Karpas-422 (cell line): ENCODE data around the gene MAX. TPM values are rescaled to one million over a fixed set of nuclear protein-coding genes. Genes with fewer than 3 reads are reported as not detected.

Experiments
- small RNA-seq: library from RNA; depleted of rRNA; stranded (forward); fragments of <200 nt; gene quantifications from one replicate; pipeline ENCODE3, GENCODE V24; 2014
- total RNA-seq: library from RNA; depleted of rRNA; stranded (reverse); fragments of >200 nt; shearing (Covaris generic); gene quantifications from 2 replicates; pipeline ENCODE4 v1.2.3, GENCODE V29; 2014; ENCODE audit warnings: low replicate concordance; rRNA removed

The MAX gene
- total RNA-seq, 1 experiment from 2014 or later = 124 TPM

Small RNA genes within 50 kb of the gene (small RNA-seq; reads per million reads assigned to genes)
- 0.36 reads per million for gene MIR4706
- 0.87 reads per million, percentile 25 among the genes with 10 or more reads in this experiment for gene RNU2-14P

Other genes starting within 250 kb of the MAX start
- gene SPTB, start 222.6 kb downstream of the MAX start, total RNA-seq = not detected in 2 replicates
- 84.9 and 136 TPM in 2 replicates for gene CHURC1, start 188.1 kb downstream of the MAX start, total RNA-seq
- gene GPX2, start 159.8 kb downstream of the MAX start, total RNA-seq = not detected in 2 replicates
- gene RAB15, start 130.2 kb downstream of the MAX start, total RNA-seq = 0.83 and 1.2 TPM in 2 replicates
- 15.2 and 16.0 TPM in 2 replicates for gene FNTB, start 115.6 kb downstream of the MAX start, total RNA-seq